ENCODE measurements around the gene PRDX2. TPM values are rescaled to one million over a fixed set of nuclear protein-coding genes. Genes with fewer than 3 reads are reported as not detected.
"Not testable (repeated sequence)": the region's sequence is repeated elsewhere in the genome, so short reads cannot be mapped to it uniquely, and the experiment has no call there.

The PRDX2 gene
- polyA plus RNA-seq, 12 donors = 124 to 185 (median 148) TPM; not detected in 1

DNA sequence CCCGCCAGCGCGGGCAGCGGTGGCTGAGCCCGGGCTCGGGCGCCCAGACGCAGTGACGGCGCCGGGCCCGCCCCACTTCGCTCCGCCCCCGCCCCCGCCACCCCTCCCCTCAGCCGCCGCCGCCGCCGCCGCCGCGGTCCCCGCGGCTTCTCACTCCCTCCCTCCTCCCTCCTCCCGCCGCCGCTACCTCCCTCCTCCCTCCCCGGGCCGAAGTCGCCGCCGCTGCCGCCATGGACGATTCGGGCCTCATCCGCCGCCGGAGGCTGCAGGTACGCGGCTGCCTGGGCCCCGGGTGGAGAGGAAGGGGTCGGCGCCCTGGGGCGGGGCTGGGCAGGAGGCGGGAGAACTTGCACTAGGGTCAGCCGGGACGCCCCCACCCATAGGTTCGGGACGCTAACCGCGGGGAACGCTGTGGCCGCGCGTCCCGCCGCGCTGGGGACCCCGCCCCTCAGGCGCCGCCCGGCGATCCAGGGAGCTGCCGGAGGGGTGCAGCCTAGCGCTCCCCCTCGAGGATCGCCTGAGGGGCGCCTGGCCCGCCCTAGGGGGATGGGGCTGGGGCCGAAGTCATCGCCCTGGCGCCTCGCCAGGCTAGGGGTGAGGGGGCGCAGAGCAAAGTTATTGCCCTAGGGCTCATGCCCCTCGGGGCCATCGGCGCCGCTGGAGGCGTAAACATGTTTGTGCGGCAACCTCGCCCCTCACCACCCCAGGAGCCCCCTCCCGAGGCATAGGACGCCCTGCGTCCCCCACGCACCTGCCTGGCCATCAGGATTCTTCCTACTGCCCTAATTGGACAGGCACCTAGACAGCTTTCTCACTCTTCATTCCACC is 32.4 kb upstream of the PRDX2 start:
- DNase-seq = no peak

DNA sequence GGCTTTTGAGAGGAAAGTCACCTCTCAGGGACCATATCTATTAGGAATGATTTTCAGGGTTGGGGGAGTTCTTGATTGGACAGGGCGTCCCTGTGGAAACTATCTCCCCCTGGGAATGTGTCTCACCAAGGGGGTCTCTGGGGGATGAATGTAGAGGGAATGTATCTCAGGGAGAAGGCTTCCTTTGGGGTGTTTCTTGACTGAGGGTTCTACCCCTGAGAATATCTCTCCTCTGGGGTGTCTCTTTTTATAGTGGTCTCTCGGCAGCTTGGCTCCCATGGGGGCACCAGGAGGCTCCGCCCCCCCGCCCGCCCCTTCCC is 31.8 kb upstream of the PRDX2 start:
- no peak for DNase-seq

DNA sequence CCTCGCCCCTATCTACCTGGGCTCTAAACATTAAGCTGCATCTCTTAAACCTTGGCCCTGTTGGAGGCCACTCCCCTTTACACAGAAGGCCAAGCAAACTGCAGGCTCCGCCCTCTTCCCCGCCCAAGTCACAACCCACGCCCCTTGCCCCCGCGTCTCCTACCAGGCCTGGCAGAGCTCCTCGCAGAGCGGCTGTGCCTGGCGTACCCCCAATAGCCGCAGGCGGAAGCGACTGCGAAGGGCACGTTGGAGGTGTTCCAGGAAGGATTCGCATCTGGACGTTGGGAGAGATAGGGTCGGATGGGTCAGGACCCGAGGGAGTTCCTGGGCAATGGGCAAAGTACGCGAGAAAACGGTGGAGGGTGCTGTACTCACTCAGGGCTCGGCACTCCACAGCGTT is 26.9 kb upstream of the PRDX2 start:
- DNase-seq = no peak

DNA sequence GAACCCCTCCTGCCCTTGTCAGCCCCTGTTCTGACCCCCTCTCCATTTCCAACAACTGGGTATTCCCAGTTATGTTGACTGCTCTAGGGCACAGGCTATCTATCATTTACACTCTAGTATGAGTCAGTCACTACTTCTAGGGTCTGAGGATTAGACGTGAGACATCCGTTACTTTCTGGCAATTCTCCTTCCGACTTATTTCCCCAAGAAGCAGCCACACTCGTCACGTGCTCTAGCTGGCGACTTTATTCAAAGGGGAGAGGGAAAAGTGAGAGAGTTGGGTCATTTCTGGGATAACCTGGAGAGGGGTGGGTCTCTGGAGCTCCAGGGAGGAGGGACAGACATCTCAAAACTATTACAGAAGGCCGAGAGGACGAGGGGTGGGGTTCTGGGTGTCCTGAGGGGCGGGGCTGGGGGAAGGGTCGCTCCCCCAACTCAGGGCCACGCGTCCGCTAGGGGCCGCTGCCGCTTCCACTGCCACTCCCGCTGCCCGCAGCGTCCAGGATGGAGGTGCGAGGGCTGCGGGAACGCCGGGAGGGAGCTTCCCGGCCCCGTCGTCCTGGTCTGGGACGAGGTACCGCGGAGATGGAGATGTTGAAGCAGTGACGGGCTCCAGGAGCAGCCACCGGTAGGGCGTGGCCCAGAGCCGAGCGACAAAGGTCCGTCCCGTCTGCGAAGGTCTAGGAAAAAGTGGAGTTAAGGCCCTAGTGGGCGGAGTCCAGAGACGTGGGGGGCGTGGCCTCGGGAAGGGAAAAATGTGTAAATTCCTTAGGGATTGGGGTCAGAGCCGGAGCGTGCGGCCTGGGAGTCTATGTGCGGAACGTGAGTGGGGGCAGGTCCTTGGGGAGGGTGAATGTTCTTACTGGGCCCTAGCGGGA is 23.9 kb upstream of the PRDX2 start:
- DNase-seq = no peak

DNA sequence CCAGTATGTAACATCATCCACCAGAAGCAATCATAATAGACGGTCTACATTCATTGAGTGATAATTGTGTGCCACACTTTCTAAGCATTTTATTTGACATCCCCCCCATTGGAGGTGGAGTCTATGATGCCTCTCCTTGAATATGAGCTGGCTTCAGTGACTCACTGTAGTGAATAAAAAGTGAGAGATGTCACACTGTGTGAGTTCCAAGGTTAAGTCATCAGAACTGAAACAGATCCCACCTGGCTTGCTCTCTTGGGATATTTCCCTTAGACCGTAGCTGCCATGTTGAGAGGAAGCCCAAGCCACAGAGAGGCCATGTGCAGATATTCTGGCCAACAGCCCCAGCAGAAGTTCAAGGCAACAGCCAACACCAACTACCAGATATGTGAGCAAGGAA is 20.2 kb upstream of the PRDX2 start:
- DNase-seq = no peak

DNA sequence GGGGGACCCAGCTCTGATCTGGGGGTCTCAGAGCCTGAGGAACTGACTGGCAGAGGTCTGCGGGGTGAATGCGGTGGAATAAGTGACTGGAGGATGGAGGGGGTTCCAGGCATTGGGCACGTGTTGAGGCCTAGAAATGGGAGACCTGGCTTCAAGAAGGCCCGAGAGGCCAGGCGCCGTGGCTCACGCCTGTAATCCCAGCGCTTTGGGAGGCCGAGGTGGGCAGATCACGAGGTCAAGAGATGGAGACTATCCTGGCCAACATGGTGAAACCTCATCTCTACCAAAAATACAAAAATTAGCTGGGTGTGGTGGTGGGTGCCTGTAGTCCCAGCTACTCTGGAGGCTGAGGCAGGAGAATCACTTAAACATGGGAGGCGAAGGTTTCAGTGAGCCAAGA is 16.2 kb upstream of the PRDX2 start:
- DNase-seq = not testable (repeated sequence)

DNA sequence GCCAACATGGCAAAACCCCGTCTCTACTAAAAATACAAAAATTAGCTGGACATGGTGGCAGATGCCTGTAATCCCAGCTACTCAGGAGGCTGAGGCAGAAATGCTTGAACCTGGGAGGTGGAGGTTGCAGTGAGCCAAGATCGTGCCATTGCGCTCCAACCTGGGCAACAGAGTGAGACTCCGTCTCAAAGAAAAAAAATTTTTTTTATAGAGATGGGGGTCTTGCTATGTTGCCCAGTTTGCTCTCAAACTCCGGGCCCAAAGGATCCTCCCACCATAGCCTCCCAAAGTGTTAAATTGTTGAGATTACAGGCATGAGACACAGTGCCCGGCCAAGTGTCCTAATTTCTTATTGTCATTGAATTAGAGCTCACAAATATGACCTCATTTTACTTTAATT is 15.6 kb upstream of the PRDX2 start:
- DNase-seq = not testable (repeated sequence)

DNA sequence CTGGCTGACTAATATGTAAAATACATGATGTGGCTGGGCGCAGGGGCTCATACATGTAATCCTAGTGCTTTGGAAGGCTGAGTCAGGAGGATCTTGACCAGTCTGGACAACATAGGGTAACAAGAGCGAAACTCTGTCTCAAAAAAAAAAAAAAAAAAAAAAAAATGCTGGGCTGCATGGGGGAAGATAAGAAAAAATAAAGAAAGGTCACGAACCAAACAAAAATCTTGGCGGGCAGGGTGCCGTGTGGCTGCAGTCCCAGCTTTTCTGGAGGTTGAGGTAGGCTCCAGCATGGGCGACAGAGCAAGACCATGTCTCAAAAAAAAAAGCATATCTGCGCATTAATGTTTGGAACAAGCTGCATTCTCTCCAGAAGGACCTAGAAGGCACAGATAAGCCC is 13.5 kb upstream of the PRDX2 start:
- DNase-seq = no peak

DNA sequence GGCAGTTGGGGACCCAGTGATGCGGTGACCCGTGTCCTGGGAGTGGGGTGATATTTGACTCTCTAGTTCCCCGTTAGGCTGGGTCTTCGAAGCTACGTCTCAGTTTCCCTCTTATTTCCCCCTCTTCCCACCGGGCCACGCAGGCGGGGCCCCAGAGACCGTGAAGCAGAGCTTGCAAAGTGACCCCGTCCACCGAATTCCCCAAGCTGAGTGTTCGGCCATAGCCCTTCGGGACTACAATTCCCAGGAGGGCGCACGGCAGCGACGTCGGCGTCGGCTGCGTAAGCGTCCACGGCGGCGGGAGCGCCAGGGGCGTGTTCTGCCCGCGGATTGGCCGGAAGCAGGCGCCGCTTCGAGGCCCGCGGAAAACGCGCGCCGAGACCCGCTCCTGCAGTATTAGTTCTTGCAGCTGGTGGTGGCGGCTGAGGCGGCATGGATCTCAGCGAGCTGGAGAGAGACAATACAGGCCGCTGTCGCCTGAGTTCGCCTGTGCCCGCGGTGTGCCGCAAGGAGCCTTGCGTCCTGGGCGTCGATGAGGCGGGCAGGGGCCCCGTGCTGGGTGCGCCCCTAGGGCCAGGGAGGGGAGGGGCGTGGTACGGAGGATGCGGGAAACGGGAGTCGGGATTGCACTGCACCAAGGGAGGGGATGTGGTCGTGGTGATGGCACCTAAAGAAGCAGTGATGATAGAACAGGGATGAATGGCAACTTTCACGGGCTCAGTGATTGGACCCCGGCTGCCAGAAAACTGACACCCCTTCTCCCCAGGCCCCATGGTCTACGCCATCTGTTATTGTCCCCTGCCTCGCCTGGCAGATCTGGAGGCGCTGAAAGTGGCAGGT is 4.9 kb upstream of the PRDX2 start, which contains the start of gene RNASEH2A:
Gene RNASEH2A, plus strand, starts transcription at position 343 of the 840 bp plus-strand sequence. Its CDS starts 90 bp downstream, at position 433.
- peak; percentile 91 for DNase-seq

DNA sequence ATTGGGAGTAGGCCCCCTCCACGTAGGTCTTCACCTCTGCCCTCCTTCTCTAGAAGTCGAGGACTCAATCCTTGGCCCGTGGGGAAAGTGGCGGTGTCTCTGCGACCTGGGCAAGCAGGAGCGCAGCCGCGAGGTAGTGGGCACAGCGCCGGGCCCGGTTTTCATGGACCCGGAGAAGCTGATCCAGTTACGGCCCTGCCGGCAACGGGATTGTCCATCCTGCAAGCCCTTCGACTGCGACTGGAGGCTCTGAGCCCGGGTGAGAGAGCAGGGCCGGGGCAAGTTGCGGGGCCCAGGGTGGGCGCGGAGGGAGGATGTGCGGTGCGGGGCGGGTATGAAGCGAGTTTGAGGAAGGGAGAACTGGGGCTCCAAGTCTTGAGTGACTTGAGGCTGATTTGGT is 2.5 kb upstream of the PRDX2 start:
- DNase-seq = no peak

DNA sequence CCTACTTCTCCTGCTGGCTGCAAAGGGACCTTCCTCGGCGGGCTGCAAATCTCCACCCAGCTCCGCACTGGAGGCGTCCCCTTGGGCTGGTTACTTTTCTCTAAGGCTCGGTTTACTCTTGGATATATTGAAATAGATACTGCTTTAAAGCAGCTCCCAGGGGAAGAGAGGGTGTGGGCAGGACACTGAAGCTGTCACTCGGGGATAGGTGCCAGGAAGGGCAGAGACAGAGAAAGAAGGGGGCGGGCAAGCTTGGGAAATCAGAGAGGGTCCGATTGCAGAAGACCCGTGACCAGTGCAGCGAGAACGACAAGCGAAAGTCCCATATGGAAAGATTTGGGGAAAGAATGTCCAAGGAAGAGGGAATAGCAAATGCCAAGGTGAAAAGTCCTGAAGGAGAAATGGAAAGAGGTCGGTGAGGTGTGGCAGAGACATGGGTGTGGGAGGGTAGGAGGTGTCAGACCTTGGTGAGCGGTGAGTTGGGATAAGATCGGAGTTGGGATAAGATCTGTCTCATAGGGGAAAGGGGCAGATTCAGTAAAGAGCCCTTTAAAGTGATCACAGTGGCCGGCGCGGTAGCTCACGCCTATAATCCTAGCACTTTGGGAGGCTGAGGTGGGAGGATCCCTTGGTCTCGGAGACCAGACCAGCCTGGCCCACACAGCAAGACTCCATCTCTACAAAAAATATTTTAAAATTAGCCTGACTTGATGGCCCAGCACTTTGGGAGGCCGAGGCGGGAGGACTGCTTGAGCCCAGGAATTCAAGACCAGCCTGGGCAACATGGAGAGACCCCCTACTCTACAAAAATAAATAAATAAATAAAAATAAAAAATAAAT is 887 bp upstream of the PRDX2 start:
- DNase-seq = no peak

DNA sequence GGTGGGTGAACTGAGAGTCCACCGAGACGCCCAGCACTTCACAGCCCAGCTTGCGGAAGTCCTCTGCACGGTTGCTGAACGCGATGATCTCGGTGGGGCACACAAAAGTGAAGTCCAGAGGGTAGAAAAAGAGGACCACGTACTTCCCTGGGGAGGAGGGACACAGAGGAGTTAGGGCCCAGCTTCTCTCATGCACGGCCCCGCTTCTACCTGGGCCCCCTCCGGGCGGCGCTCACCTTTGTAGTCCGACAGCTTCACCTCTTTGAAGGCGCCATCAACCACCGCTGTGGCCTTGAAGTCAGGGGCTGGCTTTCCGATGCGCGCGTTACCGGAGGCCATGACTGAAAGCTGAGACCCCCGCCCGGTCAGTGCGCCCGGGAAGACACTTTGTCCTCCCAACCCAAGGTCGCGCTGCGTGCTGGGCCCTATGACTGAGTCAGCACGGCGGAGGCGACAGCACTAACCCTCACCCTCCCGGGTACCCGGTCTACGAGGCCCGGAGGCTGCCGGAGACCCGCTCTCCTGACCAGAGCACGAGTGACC is 606 bp downstream of the PRDX2 start:
- DNase-seq = no peak

DNA sequence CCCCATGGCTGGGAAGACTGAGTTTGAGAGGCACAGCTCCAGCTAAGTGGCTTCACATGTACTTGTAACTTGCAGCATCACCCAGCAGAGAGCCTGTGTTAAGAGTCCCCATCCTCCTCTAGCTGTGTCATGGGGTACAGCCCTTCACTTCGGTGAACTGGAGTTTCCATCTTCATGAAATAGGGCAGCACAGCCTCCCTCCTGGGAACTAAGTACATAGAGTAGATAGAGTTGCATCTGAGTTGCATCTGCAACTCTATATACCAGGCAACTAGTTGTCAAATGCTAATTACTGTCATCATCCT is 1.2 kb downstream of the PRDX2 start:
- no peak for DNase-seq

DNA sequence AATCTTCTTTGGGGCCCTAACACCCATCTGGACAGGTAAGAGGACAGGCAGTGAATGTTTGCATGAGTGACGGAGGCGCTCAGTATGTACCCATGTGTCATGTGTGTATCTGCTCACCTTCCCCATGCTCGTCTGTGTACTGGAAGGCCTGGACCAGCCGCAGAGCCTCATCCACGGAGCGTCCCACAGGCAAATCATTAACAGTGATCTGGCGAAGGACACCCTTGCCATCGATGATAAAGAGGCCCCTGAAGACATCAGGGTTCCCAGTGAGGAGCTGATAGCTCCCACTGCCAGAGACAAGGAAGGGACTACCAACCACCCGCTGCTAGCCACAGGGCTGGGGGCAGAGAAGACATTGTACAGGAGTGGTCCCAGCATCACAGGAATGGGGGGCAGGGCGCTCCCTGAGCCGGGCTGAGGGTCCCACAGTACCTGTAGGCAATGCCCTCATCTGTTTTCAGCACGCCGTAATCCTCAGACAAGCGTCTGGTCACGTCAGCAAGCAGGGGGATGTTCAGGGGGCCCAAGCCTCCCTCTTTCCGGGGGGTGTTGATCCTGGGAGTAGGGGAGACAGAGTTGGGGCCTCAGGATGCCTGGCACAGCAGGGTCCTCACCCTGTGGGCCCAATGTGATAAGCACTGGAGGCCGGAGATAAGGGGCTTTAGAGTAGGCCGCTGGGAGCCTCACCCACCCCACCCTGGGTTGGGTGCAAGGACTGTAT is 1.7 kb downstream of the PRDX2 start:
- DNase-seq = no peak

DNA sequence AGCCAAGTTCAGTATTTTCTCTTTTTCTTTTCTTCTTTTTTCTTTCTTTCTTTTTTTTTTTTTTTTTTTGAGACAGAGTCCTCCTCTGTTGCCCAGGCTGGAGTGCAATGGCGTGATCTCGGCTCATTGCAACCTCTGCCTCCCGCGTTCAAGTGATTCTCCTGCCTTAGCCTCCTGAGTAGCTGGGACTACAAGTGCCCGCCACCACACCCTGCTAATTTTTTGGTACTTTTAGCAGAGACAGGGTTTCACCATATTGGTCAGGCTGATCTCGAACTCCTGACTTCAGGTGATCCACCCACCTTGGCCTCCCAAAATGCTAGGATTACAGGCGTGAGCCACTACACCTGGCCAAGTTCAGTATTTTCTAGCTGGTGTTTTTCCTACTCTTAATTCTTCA is 4.0 kb downstream of the PRDX2 start:
- not testable (repeated sequence) for DNase-seq

DNA sequence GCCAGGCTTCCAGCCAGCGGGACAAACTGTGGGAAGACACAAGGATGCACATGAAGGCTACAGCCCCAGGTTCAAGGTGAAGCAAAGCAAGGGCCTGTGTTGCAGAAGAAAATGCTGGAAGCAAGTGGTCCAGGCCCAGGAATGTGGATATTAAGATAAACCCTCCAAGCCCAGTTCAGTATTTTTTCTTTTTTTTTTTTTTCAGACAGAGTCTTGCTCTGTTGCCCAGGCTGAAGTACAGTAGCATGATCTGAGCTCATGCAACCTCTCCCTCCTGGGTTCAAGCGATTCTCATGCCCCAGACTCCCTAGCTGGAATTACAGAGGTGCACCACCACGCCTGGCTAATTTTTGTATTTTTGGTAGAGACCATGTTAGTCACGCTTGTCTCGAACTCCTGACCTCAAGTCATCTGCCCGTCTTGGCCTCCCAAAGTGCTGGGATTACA is 4.4 kb downstream of the PRDX2 start:
- no peak for DNase-seq

DNA sequence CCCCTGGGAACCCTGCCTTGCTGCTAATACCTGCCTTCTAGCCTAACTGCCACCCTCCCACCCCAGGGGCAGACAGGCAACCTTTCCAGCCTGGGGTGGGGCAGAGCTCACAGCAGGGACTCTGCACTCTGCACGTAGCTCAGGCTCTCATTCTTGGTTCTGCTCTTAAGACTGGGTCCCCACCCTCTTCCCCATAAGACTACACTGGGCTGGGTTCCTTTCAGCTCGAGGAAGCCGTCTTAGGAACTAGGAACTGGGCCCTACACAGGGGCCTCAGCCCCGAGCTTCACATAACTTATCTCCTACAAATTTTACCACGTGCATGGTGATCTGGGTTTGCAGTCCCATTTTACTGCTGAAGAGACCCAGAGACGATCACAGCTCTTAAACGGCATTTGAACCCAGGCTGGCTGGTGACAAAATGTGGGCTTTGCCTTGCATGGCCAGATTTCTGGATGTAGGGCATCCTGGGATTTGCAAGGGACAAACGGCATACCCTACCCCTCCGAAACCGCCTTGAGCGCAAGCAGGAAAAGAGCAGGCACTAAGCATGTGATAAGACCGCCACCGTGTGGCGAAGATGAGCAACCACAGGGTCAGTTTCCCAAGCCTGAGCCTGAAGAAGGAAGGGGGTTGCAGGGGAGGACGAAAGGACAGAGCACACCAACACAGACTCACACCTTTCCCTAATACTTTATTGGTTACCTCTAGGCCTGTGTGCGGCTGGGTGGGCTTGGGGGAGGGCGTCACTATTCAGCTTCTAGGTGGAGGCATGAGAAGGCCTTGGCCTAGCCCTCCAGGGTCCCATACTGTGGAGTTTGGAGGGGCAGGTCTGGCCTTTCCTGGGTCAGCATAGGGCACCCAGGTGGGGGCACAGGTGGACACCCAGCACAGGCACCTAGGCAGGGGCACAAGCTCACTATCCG is 5.2 kb downstream of the PRDX2 start:
- peak; percentile 87 for DNase-seq

DNA sequence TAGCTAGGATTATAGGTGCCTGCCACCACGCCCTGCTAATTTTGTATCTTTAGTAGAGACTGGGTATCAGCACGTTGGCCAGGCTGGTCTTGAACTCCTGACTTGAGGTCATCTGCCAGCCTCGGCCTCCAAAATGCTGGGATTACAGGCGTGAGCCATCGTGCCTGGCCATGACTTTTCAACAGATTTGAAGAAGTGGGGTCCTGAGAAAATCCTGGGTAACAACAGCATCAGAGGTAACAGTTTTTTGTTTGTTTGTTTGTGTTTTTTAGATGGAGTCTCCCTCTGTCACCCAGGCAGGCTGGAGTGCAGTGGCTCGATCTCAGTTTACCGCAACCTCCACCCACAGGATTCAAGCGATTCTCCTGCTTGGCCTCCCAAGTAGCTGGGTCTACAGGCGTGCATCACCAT is 6.6 kb downstream of the PRDX2 start:
- DNase-seq = no peak
